GM23338 (cell line): ENCODE results near the gene GALR2. TPM values are rescaled to one million over a fixed set of nuclear protein-coding genes. Genes with fewer than 3 reads are reported as not detected.

Experiments used
- ATAC-seq: fragments of 200-7000 bp; cut with Tn5 transposase; 3 replicates; pipeline ENCODE4 v1.9.1; 2020
- DNase-seq: peaks from one replicate; pipeline ENCODE4 v3.0.0-alpha.2; 2015; ENCODE audit warnings: low spot score
- H2AFZ ChIP-seq: fragments of 200-600 bp; sonication (generic); 2 replicates; pipeline ENCODE4 v1.8.0; 2016; ENCODE audit warnings: antibody characterized with exemption, mild to moderate bottlenecking, moderate library complexity
- H3F3A ChIP-seq: fragments of 200-600 bp; sonication (generic); replicated peaks from 2 replicates; pipeline ENCODE4 v1.8.0; 2017; ENCODE audit warnings: antibody characterized with exemption, mixed run types, low read depth
- H3K27ac ChIP-seq: fragments of 200-600 bp; sonication (generic); 2 replicates; pipeline ENCODE4 v1.6.1; 2016; ENCODE audit warnings: low read depth
- H3K27me3 ChIP-seq: fragments of 200-600 bp; sonication (generic); 2 replicates; pipeline ENCODE4 v1.8.0; 2016; ENCODE audit warnings: mild to moderate bottlenecking, mixed run types, moderate library complexity; ENCODE audit not compliant: insufficient read depth
- H3K36me3 ChIP-seq: fragments of 200-600 bp; sonication (generic); 2 replicates; pipeline ENCODE4 v1.8.0; 2016; ENCODE audit warnings: mild to moderate bottlenecking; ENCODE audit not compliant: insufficient read depth
- H3K4me1 ChIP-seq: fragments of 200-600 bp; sonication (generic); 2 replicates; pipeline ENCODE4 v1.8.0; 2016; ENCODE audit warnings: mild to moderate bottlenecking, moderate library complexity; ENCODE audit not compliant: insufficient read depth
- H3K4me2 ChIP-seq: fragments of 200-600 bp; sonication (generic); 2 replicates; pipeline ENCODE4 v1.7.1; 2017; ENCODE audit warnings: mixed run types
- H3K4me3 ChIP-seq: fragments of 200-600 bp; sonication (generic); 2 replicates; pipeline ENCODE4 v1.6.1; 2016; ENCODE audit warnings: mixed run types
- H3K79me2 ChIP-seq: fragments of 200-600 bp; sonication (generic); replicated peaks from 2 replicates; pipeline ENCODE4 v1.8.0; 2017; ENCODE audit warnings: mild to moderate bottlenecking; ENCODE audit not compliant: insufficient read depth
- H3K9me2 ChIP-seq: fragments of 200-600 bp; sonication (generic); 2 replicates; pipeline ENCODE4 v1.8.0; 2017; ENCODE audit not compliant: insufficient read depth
- H4K20me1 ChIP-seq: fragments of 200-600 bp; sonication (generic); replicated peaks from 2 replicates; pipeline ENCODE4 v1.8.0; 2017; ENCODE audit warnings: mild to moderate bottlenecking; ENCODE audit not compliant: insufficient read depth
- H3K27ac Mint-ChIP-seq: 2 replicates; pipeline ENCODE4 v1.8.0; 2020; ENCODE audit warnings: inconsistent platforms, mild to moderate bottlenecking, moderate library complexity, mixed read lengths
- H3K27me3 Mint-ChIP-seq: 3 replicates; pipeline ENCODE4 v1.8.0; 2022; ENCODE audit warnings: low read depth, mild to moderate bottlenecking, moderate library complexity, mixed read lengths, inconsistent platforms; ENCODE audit not compliant: insufficient read depth, poor library complexity
- H3K36me3 Mint-ChIP-seq: 3 replicates; pipeline ENCODE4 v1.8.0; 2021; ENCODE audit warnings: low read depth, mild to moderate bottlenecking, inconsistent platforms, moderate library complexity, mixed read lengths
- H3K4me1 Mint-ChIP-seq: 3 replicates; pipeline ENCODE4 v1.8.0; 2020; ENCODE audit warnings: mild to moderate bottlenecking, inconsistent platforms, mixed read lengths
- H3K4me3 Mint-ChIP-seq: 3 replicates; pipeline ENCODE4 v1.8.0; 2021; ENCODE audit warnings: moderate library complexity, mild to moderate bottlenecking, inconsistent platforms, mixed read lengths
- H3K9me3 Mint-ChIP-seq: 3 replicates; pipeline ENCODE4 v1.8.0; 2020; ENCODE audit warnings: moderate library complexity, mild to moderate bottlenecking, inconsistent platforms, mixed read lengths
- EZH2 ChIP-seq: fragments of 200-600 bp; sonication (generic); IDR thresholded peaks from one replicate; pipeline ENCODE4 v1.8.0; 2017; ENCODE audit warnings: antibody characterized with exemption, mild to moderate bottlenecking, low read depth; ENCODE audit not compliant: unreplicated experiment
- EZH2phosphoT487 ChIP-seq: fragments of 200-600 bp; sonication (generic); IDR thresholded peaks from one replicate; pipeline ENCODE4 v1.8.1; 2018; ENCODE audit warnings: antibody characterized with exemption; ENCODE audit not compliant: unreplicated experiment
- JUNB ChIP-seq: IDR thresholded peaks from one replicate; pipeline ENCODE4 v1.6.1; 2016; ENCODE audit warnings: antibody characterized with exemption; ENCODE audit not compliant: unreplicated experiment
- POLR2AphosphoS5 ChIP-seq: IDR thresholded peaks from 2 replicates; pipeline ENCODE4 v1.6.1; 2016; ENCODE audit warnings: antibody characterized with exemption, low read depth
- ZNF331 ChIP-seq: fragments of 250-450 bp; sonication (Bioruptor Pico); IDR thresholded peaks from 2 replicates; pipeline ENCODE4 v1.5.0; 2020; ENCODE audit warnings: low read depth, mild to moderate bottlenecking, moderate library complexity
- polyA plus RNA-seq: library from polyadenylated mRNA; unstranded; fragments of >200 nt; fragmentation: Nextera tagmentation; extraction: Ambion mirVana; gene quantifications from 2 replicates; pipeline ENCODE4 v1.2.1, GENCODE V29; 2016
- total RNA-seq: library from RNA; depleted of rRNA; stranded (reverse); fragments of >200 nt; shearing (Covaris generic); gene quantifications from 2 replicates; pipeline ENCODE4 v1.2.3, GENCODE V29; 2014
- TF ChIP-seq, protein P1 (sequence below): fragments of 250-450 bp; sonication (Bioruptor Pico); IDR thresholded peaks from 2 replicates; pipeline ENCODE4 v1.5.0; 2020; ENCODE audit warnings: mild to moderate bottlenecking, moderate library complexity
- TF ChIP-seq, protein P2 (sequence below), 2 experiments: fragments of 200-600 bp in 1 of 2; sonication (generic) in 1 of 2; conservative IDR thresholded peaks; 2 replicates each; pipeline versions ENCODE4 v1.5.1 to v1.6.1; 2016 to 2017; ENCODE audit warnings: antibody characterized with exemption in 2 of 2, low read depth in 2 of 2, mild to moderate bottlenecking in 2 of 2, moderate library complexity in 1 of 2
- TF ChIP-seq, protein P3 (sequence below): IDR thresholded peaks from 2 replicates; pipeline ENCODE4 v1.6.1; 2016; ENCODE audit warnings: antibody characterized with exemption

Gene GALR2
- total and polyA plus RNA-seq, 2 experiments from 2014 or later: 0.50 to 2.2 TPM

DNA sequence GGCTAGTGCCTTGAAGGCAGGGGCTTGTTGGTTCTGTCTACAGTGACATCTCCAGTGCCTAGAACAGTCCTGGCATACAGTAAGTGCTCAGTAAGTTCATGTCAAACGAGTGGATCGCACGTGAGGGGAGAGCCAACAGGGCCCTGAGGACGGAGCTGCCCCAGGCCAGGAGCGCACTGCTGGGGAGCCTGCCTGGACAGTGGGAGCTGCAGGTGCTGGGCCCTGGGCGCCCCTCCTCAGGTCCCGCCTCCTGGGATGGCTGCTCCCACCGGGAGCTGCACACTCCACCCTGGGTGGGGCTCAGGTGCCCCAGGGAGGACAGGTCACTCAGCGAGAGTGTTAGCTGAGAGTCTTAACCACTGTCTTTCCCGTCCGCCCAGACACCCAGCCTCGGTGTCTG, 49.3 kb upstream of the GALR2 start (continued):
- TF ChIP-seq, protein P1, sequence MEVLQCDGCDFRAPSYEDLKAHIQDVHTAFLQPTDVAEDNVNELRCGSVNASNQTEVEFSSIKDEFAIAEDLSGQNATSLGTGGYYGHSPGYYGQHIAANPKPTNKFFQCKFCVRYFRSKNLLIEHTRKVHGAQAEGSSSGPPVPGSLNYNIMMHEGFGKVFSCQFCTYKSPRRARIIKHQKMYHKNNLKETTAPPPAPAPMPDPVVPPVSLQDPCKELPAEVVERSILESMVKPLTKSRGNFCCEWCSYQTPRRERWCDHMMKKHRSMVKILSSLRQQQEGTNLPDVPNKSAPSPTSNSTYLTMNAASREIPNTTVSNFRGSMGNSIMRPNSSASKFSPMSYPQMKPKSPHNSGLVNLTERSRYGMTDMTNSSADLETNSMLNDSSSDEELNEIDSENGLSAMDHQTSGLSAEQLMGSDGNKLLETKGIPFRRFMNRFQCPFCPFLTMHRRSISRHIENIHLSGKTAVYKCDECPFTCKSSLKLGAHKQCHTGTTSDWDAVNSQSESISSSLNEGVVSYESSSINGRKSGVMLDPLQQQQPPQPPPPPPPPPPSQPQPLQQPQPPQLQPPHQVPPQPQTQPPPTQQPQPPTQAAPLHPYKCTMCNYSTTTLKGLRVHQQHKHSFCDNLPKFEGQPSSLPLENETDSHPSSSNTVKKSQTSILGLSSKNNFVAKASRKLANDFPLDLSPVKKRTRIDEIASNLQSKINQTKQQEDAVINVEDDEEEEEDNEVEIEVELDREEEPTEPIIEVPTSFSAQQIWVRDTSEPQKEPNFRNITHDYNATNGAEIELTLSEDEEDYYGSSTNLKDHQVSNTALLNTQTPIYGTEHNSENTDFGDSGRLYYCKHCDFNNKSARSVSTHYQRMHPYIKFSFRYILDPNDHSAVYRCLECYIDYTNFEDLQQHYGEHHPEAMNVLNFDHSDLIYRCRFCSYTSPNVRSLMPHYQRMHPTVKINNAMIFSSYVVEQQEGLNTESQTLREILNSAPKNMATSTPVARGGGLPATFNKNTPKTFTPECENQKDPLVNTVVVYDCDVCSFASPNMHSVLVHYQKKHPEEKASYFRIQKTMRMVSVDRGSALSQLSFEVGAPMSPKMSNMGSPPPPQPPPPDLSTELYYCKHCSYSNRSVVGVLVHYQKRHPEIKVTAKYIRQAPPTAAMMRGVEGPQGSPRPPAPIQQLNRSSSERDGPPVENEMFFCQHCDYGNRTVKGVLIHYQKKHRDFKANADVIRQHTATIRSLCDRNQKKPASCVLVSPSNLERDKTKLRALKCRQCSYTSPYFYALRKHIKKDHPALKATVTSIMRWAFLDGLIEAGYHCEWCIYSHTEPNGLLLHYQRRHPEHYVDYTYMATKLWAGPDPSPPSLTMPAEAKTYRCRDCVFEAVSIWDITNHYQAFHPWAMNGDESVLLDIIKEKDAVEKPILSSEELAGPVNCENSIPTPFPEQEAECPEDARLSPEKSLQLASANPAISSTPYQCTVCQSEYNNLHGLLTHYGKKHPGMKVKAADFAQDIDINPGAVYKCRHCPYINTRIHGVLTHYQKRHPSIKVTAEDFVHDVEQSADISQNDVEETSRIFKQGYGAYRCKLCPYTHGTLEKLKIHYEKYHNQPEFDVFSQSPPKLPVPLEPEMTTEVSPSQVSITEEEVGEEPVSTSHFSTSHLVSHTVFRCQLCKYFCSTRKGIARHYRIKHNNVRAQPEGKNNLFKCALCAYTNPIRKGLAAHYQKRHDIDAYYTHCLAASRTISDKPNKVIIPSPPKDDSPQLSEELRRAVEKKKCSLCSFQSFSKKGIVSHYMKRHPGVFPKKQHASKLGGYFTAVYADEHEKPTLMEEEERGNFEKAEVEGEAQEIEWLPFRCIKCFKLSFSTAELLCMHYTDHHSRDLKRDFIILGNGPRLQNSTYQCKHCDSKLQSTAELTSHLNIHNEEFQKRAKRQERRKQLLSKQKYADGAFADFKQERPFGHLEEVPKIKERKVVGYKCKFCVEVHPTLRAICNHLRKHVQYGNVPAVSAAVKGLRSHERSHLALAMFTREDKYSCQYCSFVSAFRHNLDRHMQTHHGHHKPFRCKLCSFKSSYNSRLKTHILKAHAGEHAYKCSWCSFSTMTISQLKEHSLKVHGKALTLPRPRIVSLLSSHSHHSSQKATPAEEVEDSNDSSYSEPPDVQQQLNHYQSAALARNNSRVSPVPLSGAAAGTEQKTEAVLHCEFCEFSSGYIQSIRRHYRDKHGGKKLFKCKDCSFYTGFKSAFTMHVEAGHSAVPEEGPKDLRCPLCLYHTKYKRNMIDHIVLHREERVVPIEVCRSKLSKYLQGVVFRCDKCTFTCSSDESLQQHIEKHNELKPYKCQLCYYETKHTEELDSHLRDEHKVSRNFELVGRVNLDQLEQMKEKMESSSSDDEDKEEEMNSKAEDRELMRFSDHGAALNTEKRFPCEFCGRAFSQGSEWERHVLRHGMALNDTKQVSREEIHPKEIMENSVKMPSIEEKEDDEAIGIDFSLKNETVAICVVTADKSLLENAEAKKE: no peak
- TF ChIP-seq, protein P2, sequence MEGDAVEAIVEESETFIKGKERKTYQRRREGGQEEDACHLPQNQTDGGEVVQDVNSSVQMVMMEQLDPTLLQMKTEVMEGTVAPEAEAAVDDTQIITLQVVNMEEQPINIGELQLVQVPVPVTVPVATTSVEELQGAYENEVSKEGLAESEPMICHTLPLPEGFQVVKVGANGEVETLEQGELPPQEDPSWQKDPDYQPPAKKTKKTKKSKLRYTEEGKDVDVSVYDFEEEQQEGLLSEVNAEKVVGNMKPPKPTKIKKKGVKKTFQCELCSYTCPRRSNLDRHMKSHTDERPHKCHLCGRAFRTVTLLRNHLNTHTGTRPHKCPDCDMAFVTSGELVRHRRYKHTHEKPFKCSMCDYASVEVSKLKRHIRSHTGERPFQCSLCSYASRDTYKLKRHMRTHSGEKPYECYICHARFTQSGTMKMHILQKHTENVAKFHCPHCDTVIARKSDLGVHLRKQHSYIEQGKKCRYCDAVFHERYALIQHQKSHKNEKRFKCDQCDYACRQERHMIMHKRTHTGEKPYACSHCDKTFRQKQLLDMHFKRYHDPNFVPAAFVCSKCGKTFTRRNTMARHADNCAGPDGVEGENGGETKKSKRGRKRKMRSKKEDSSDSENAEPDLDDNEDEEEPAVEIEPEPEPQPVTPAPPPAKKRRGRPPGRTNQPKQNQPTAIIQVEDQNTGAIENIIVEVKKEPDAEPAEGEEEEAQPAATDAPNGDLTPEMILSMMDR (conservative IDR thresholded peaks at IDR 0.05; ENCODE audit: low read depth in 2 of 2): no peak
- no peak for TF ChIP-seq JUNB
- TF ChIP-seq EZH2: no peak
- no peak for TF ChIP-seq EZH2phosphoT487

DNA sequence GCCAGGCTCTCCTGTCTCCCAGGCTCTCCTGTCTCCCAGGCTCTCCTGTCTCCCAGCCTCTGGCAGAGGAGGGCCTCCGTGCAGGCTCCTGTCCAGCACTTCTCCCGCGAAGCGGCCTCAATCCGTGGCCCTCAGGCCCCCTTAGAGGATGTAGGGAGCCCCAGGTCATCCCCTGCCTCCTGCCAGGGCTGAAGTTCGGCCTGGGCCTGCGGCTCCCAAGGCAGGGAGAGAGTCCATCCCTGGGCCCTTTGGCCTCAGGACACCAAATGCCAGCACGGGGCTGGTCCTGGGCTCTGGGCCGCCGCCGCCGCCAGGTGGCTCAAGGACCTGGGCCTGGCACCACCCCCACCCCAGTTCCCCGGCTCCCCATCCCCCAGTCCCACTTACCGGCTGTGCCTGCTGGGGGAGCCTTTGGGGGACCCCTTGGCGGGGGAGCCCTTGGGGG, 47.8 kb upstream of the GALR2 start:
- H3K4me2 ChIP-seq: no peak overlapping the region
- no peaks in the 10 kb centered on the region for H3K27me3 ChIP-seq
- H3F3A ChIP-seq: peaks cover 12% of the 10 kb centered on the region
- H3K27ac Mint-ChIP-seq: no peak overlapping the region
- H3K4me1 Mint-ChIP-seq: peaks cover 18% of the 10 kb centered on the region
- H3K36me3 ChIP-seq: no peaks in the 10 kb centered on the region
- peak overlapping the region; percentile 84; the same call in 1 of the 2 replicates for H2AFZ ChIP-seq
- peaks cover 15% of the 10 kb centered on the region for H3K27me3 Mint-ChIP-seq
- peaks cover 13% of the 10 kb centered on the region for H3K4me1 ChIP-seq
- no peak overlapping the region for H3K27ac ChIP-seq
- no peaks in the 10 kb centered on the region for H3K36me3 Mint-ChIP-seq
- no peak overlapping the region for H3K4me3 ChIP-seq
- ATAC-seq: peak; percentile 26
- H3K79me2 ChIP-seq: no peaks in the 10 kb centered on the region
- no peaks in the 10 kb centered on the region for H3K9me2 ChIP-seq
- H3K4me3 Mint-ChIP-seq: no peak overlapping the region
- no peak for DNase-seq
- no peaks in the 10 kb centered on the region for H3K9me3 Mint-ChIP-seq
- no peaks in the 10 kb centered on the region for H4K20me1 ChIP-seq
- TF ChIP-seq JUNB (no peak), POLR2AphosphoS5 (no peak), ZNF331 (CRISPR knock-in tag) (no peak), EZH2 (no peak)
- TF ChIP-seq, protein P3, sequence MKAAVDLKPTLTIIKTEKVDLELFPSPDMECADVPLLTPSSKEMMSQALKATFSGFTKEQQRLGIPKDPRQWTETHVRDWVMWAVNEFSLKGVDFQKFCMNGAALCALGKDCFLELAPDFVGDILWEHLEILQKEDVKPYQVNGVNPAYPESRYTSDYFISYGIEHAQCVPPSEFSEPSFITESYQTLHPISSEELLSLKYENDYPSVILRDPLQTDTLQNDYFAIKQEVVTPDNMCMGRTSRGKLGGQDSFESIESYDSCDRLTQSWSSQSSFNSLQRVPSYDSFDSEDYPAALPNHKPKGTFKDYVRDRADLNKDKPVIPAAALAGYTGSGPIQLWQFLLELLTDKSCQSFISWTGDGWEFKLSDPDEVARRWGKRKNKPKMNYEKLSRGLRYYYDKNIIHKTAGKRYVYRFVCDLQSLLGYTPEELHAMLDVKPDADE: no peak
